Cardiac ventricle fibroblast (primary cell): ENCODE results near the gene SPTBN5. TPM values are rescaled to one million over a fixed set of nuclear protein-coding genes. Genes with fewer than 3 reads are reported as not detected.

Experiments used
- total RNA-seq: library from RNA; depleted of rRNA; stranded (reverse); fragments of >200 nt; gene quantifications from 2 replicates; pipeline ENCODE4 v1.2.3, GENCODE V29; 2015

SPTBN5 gene
- under 0.01 and 0.10 TPM in 2 replicates for total RNA-seq

DNA sequence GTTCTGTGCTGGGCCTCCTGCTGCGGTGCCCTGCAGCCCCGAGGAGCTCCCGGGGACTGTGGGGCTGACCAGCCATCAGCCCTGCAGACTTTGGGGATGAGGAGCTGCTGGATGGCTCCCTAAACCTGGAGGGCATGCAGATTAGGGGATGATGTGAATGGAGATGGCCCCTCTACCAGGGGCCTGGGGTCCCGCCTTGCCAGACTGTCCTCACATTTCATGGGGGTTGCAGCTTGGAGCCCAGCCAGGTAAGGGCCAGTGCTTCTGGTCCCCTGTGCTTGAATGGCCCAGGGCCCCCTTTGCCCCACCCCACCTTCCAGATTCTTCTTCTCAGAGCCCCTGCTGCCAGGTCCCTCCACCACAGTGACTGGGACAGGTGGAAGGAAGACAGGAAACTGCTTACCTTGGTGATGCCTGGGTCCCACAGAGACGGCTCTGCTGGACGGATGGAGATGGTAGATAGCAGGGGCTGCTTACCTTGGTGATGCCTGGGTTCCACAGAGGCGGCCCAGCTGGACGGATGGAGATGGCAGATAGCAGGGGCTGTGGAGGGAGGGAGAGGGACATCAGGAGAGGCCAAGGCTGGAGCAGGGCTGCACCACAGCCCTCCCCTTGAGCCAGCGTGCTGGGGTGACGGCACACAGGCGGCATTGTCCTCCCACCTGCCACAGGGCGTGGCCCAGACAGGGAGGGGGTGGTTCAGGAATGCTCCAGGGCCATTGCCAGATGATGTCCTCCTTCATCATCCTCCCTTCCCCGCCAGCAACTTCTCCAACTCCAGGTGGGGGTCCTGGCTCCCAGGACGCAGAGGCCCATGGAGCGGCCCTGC, at the start of gene SPTBN5:
TSS of gene SPTBN5 (minus strand) at position 632 of the 829 bp plus-strand sequence. CDS start at position 76, 556 bp downstream.

GRCh38 chr15:41838400-41838897, 55.4 kb downstream of the SPTBN5 start, which contains the start of gene PLA2G4B:
PLA2G4B (plus strand) TSS chr15:41838847; CDS start chr15:41838914, 67 bp downstream.

DNA sequence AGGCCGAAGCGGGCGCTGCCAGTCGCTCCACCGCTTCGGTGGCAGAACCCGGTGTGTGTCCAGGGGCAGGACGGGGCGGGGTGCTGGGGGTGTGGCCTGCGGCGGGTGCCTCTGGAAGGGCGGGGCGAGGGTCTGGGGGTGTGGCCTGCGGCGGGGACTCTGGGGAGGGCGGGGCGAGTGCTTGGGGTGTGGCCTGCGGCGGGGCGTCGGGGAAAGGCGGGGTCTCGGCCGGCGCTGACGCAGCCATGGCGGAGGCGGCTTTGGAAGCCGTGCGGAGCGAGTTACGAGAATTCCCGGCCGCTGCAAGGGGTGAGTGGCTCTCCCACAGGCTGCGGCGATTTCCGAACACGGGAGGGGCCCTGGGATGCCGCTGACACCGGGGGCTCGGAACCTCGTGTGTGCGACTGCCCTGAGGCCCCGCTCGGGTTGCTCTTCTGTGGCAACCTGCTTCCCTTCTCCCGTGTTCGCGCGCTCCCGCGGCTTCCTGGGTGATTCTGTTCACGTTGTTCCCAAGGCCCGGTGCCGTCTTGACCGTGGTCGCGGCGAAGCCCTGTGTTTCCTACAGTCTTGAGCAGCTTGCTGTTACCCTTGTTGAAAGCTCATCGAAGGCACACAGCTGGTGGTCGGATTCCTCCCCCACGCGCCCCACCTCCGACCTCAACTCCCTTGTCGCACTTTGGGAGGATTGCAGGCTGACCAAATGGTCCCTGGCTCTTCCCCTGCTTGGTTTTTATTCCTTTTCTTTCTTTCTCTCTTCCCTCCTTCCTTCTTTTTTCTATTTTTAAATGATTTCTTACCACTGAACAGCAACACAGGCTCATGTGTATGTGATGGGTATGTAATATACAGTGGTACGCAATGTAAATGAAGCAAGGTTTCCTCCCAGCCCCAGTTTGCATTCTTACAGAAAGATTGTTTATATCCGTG, 65.7 kb downstream of the SPTBN5 start, which contains the start of gene JMJD7:
TSS of gene JMJD7 (plus strand) at position 213 of the 927 bp plus-strand sequence. CDS start at position 246, 33 bp downstream.

Other genes starting within 250 kb of the SPTBN5 start
- 13.7 and 18.6 TPM in 2 replicates for gene MGA, start 233.6 kb downstream of the SPTBN5 start, total RNA-seq
- 4.9 and 5.0 TPM in 2 replicates for gene MAPKBP1, start 119.6 kb downstream of the SPTBN5 start, total RNA-seq
- gene JMJD7, start 66.0 kb downstream of the SPTBN5 start, total RNA-seq: 3.0 and 3.6 TPM in 2 replicates
- gene PLA2G4B, start 55.2 kb downstream of the SPTBN5 start, total RNA-seq: 0.94 and 2.3 TPM in 2 replicates
- gene EHD4, start 78.5 kb upstream of the SPTBN5 start, total RNA-seq: 5.6 and 5.8 TPM in 2 replicates
- not detected in 2 replicates for gene PLA2G4E, start 127.0 kb upstream of the SPTBN5 start, total RNA-seq
- not detected in 2 replicates for gene PLA2G4D, start 200.5 kb upstream of the SPTBN5 start, total RNA-seq